ENCODE results near the gene ORAI2.
"Not testable (repeated sequence)": the region's sequence is repeated elsewhere in the genome, so short reads cannot be mapped to it uniquely, and the experiment has no call there.

The ORAI2 gene

DNA sequence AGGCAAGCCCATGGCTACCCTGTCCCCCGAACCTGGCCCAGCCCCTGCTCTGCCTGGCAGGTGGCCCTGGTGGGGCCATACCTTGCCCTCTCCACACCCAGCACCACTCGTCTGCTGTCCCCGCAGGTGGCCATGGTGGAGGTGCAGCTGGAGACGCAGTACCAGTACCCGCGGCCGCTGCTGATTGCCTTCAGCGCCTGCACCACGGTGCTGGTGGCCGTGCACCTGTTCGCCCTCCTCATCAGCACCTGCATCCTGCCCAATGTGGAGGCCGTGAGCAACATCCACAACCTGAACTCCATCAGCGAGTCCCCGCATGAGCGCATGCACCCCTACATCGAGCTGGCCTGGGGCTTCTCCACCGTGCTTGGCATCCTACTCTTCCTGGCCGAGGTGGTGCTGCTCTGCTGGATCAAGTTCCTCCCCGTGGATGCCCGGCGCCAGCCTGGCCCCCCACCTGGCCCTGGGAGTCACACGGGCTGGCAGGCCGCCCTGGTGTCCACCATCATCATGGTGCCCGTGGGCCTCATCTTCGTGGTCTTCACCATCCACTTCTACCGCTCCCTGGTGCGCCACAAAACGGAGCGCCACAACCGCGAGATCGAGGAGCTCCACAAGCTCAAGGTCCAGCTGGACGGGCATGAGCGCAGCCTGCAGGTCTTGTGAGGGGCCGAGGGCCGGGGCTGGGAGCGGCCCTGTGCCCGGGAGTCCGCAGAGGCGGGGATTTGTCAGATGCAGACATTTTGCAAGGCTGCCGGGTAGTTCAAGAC lies 13.2 kb downstream of the ORAI2 start:
- no peak for DNase-seq (ENCODE audit: low read depth in 2 of 2)

DNA sequence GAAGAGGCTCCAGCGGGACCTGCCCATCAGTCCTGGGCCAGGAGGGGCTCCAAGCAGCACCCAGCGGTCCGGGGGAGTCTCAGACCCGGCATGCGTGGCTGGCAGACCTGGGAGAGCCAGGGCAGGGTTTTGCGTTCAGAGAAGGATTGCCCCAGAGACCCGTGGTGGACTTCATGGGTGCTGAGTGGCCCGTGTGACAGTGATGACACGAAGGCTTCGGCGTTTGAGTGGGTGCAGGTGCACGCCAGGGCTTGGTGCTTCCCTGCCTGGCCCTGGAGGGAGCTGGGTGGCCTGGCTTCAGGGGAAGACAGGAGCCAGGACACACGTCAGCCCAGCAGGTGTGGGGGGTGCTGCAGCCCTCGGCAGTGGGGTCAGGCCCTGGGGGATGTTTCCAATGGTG lies 13.9 kb downstream of the ORAI2 start:
- no peak for DNase-seq (ENCODE audit: low read depth in 2 of 2)

DNA sequence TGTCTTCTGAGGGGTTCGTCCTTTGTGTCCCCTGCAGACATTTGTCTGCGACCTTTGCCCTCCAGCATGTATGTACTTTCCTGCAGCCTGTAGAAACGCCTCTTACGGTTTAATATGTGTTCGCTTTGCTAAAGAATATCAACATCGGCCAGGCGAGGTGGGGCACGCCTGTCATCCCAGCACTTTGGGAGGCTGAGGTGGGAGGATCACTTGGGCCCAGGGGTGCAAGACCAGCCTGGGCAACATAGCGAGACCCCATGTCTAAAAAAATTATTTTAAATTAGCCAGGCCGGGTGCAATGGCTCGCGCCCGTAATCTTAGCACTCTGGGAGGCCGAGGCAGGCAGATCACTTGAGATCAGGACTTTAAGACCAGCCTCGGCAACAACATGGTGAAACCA lies 15.8 kb downstream of the ORAI2 start:
- no peak for DNase-seq (ENCODE audit: low read depth in 2 of 2)

GRCh38 chr7:102450242-102450641 lies 16.9 kb downstream of the ORAI2 start:
- no peak for DNase-seq (ENCODE audit: low read depth in 2 of 2)

- DNase-seq (ENCODE audit: low read depth in 2 of 2) = no peak
Measured at GRCh38 chr7:102451371-102452054, 18.1 kb downstream of the ORAI2 start.

- no peak for DNase-seq (ENCODE audit: low read depth in 2 of 2)
Measured at GRCh38 chr7:102452451-102452850, 19.1 kb downstream of the ORAI2 start.

DNA sequence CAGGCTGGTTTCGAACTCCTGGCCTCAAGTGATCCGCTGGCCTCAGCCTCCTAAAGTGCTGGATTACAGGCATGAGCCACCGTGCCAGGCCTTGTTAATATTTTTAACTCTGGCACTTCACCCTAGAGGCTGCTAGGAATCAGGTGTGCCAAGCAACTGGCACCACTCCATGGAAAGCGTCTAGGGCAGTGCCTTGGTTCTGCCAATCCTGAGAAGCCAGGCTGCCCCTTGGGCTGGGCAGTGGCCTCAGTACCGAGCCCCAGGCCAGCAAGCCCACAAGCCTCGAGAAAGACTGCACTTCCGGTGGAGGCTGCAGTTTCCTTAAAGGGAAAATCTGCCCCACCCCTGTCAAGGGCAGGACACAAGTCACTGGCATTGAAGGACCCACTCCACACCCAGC lies 19.9 kb downstream of the ORAI2 start:
- no peak for DNase-seq (ENCODE audit: low read depth in 2 of 2)

- DNase-seq (ENCODE audit: low read depth in 2 of 2) = no peak
Measured at GRCh38 chr7:102454468-102454867, 21.1 kb downstream of the ORAI2 start.

GRCh38 chr7:102454932-102455331 lies 21.6 kb downstream of the ORAI2 start:
- not testable (repeated sequence) for DNase-seq (ENCODE audit: low read depth in 2 of 2)

GRCh38 chr7:102455596-102455995 lies 22.2 kb downstream of the ORAI2 start:
- no peak for DNase-seq (ENCODE audit: low read depth in 2 of 2)

DNA sequence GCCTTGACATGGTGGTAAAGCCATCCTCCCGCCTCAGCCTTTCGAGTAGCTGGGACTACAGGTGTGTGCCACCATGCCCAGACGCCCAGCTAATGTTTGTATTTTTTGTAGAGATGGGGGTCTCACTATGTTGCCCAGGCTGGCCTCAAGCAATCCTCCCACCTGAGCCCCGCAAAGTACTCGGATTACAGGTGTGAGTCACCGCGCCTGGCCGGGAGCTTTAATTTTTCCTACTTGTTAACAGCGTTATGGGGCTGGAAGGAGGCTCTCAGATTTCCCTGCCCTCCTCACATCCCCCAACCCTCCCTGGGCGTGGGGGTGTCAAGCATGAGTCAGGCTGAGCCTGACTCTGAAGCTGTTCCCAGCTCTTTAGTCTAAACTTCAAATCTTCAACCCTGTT lies 23.0 kb downstream of the ORAI2 start:
- no peak for DNase-seq (ENCODE audit: low read depth in 2 of 2)

GRCh38 chr7:102457352-102457924 lies 24.1 kb downstream of the ORAI2 start:
- no peak for DNase-seq (ENCODE audit: low read depth in 2 of 2)

DNA sequence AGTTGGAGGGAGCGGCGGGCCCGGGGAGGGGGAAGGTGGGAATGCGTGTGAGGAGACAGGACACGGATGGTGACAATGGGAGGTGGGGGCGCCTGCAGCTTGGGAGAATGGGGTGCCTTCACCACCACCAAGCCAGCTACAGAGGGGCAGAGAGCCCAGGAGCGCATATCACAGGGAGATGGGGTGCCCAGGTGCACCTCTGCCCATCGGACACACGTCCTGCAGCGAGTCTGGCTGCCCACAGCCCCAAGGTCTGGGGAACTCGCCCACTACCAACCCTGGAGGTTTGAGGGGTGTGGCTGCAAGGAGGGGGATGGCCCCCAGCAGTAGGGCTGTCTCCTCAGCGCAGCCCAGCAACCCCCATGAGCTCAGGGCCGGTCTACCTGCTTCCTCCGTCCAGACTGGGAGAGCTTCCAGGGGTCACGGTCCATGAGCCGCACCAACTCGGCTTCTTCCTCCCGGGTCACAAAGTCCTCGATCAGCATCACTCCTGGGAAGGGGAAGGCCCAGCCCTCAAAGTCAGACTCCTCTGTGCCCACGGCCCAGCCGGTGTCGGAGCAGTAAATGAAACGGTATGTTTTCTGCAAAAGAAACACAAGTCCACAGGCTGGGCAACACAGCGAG lies 26.0 kb downstream of the ORAI2 start:
- DNase-seq (ENCODE audit: low read depth in 2 of 2) = no peak

- DNase-seq (ENCODE audit: low read depth in 2 of 2) = no peak
Measured at GRCh38 chr7:102460467-102460866, 27.1 kb downstream of the ORAI2 start.

GRCh38 chr7:102463841-102464576 lies 30.6 kb downstream of the ORAI2 start:
- no peak for DNase-seq (ENCODE audit: low read depth in 2 of 2)

DNA sequence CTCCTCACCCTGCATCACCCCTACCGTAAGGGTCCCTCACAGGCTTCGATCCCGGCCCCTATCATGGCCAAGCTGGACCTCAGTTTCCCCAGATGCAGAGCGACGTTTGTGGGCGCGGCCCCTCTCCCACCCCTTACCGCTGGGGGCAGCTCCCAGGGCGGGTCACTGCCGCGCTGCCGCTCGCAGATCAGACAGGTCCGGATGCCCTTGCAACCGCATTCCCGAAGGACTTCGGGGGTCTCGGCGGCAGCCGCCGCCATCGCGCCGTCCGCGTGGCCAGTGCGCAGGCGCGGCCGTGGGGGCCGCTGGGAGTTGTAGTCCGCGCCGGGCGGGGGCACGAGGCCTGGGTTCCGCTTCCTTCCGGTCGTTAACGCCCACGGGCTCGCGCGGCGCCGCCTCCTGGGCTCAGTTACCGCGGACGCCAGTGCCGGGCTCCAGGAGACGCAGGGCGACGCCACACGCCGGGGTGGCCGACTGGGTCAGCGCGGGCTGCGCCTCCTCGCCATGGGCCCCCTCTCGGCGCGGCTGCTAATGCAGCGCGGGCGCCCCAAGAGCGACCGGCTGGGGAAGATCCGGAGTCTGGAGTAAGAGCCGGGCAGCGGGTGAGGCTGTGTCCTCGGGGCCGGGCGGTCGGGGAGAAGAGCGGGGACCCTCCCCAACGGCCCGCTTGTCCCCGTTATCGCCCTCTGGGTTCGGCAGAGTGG lies 31.4 kb downstream of the ORAI2 start, which contains the start of the genes ALKBH4 and LRWD1:
TSS of gene ALKBH4 (minus strand) at position 287 of the 704 bp plus-strand sequence. CDS start at position 260, 27 bp downstream.
TSS of gene LRWD1 (plus strand) at position 408 of the 704 bp plus-strand sequence. CDS start at position 505, 97 bp downstream.
- peak; percentile 94 to 96 for DNase-seq (ENCODE audit: low read depth in 2 of 2)

- no peak for DNase-seq (ENCODE audit: low read depth in 2 of 2)
Measured at GRCh38 chr7:102466097-102466496, 32.7 kb downstream of the ORAI2 start.

- DNase-seq (ENCODE audit: low read depth in 2 of 2) = no peak
Measured at GRCh38 chr7:102467581-102468477, 34.5 kb downstream of the ORAI2 start.

- no peak for DNase-seq (ENCODE audit: low read depth in 2 of 2)
Measured at GRCh38 chr7:102468478-102469350, 35.3 kb downstream of the ORAI2 start.
